Duodenal mucosa (tissue), 2 donors: ENCODE measurements around the gene DPF3.

ENCODE experiments used
- H3K27ac ChIP-seq: one replicate; pipeline ENCODE4 v1.7.0; 2013; ENCODE audit warnings: low read depth, low read length
- H3K27me3 ChIP-seq, 2 donors: one replicate each; pipeline ENCODE4 v1.7.0; 2013; ENCODE audit warnings: low read length in 2 of 2, control low read depth in 1 of 2; ENCODE audit not compliant: insufficient read depth in 2 of 2, control insufficient read depth in 1 of 2
- H3K36me3 ChIP-seq, 2 donors: one replicate each; pipeline ENCODE4 v1.7.0; 2013; ENCODE audit warnings: low read length in 2 of 2, control low read depth in 1 of 2; ENCODE audit not compliant: insufficient read depth in 2 of 2, control insufficient read depth in 1 of 2
- H3K4me1 ChIP-seq, 2 donors: one replicate each; pipeline ENCODE4 v1.7.0; 2013; ENCODE audit warnings: low read length in 2 of 2, control low read depth in 1 of 2; ENCODE audit not compliant: insufficient read depth in 2 of 2, control insufficient read depth in 1 of 2
- H3K4me3 ChIP-seq, 2 donors: one replicate each; pipeline ENCODE4 v1.7.0; 2013; ENCODE audit warnings: low read length in 2 of 2, low read depth in 1 of 2
- H3K9ac ChIP-seq, 2 donors: one replicate each; pipeline ENCODE4 v1.7.0; 2013; ENCODE audit warnings: low read length in 2 of 2, low read depth in 1 of 2
- H3K9me3 ChIP-seq, 2 donors: one replicate each; pipeline ENCODE4 v1.7.0; 2013; ENCODE audit warnings: low read length in 2 of 2, control low read depth in 1 of 2; ENCODE audit not compliant: control insufficient read depth in 1 of 2

The DPF3 gene

DNA sequence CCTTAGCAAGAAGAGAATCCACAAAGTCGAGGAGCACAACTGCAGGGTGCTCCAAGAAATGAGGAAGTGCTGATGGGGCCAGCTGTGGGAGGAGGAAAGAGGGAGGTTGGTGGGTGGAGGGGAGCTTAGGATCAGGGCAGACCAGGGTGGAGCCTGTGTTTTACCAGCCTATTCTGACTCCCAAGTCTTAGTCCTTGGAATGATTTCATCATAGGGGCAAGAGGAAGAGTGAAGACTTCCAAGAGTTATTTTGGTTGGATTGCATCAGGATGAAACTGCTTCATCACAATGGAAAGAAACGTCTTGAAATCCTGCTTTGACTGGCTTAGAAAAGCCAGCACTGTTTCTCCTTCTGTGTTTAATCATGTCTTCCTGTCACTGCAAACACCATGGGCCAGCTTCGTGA is 194.0 kb downstream of the DPF3 start:
- Histone ChIP-seq H3K27ac (no peak overlapping the region), H3K36me3 (no peaks in the 10 kb centered on the region), H3K9ac (no peak overlapping the region), H3K9me3 (no peaks in the 10 kb centered on the region), H3K4me3 (no peak overlapping the region), H3K4me1 (no peaks in the 10 kb centered on the region), H3K27me3 (no peaks in the 10 kb centered on the region)

DNA sequence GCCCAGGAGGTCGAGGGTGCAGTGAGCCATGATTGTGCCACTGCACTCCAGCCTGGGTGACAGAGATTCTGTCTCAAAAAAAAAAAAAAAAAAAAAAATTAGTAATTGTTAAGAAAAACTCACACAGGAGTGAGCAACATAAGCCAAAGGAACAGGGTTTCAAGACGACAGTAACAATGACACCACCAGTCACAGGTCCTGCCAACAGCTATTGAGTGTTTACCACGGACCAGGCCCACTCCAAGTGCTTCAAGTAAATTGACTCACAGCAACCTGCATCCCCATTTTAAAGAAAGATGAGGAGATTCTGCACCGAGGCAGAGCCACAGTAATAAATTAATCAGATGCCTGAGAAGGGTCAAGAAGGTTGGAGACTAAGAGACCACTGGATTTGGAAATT is 194.5 kb downstream of the DPF3 start:
- no peak overlapping the region for H3K9ac ChIP-seq
- no peak overlapping the region for H3K4me3 ChIP-seq
- no peaks in the 10 kb centered on the region for H3K27me3 ChIP-seq
- no peaks in the 10 kb centered on the region for H3K9me3 ChIP-seq
- no peak overlapping the region for H3K27ac ChIP-seq
- no peaks in the 10 kb centered on the region for H3K4me1 ChIP-seq
- H3K36me3 ChIP-seq: no peaks in the 10 kb centered on the region

DNA sequence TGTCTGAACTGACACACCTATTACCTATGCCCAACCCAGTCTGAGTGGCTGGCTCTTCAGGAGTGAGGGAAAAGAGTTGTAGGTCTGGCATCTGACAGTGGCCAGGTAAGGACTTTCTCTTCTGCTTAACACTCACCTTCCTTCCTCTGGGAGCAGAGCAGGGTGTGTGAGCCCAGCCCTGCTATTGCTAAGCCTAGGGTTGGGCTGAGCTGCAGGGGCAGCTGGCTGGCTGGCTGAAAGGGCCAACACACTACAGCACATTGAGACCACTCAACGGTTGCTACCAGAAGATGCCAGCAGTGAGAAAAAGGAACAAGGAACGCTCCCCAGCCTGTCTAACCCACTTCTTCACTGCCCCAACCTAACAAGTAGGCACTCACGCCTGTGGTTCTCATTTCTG is 201.2 kb downstream of the DPF3 start:
- no peaks in the 10 kb centered on the region for H3K36me3 ChIP-seq
- no peaks in the 10 kb centered on the region for H3K4me1 ChIP-seq
- no peaks in the 10 kb centered on the region for H3K27me3 ChIP-seq
- no peak overlapping the region for H3K27ac ChIP-seq
- no peak overlapping the region for H3K4me3 ChIP-seq
- no peak overlapping the region for H3K9ac ChIP-seq
- no peaks in the 10 kb centered on the region for H3K9me3 ChIP-seq

DNA sequence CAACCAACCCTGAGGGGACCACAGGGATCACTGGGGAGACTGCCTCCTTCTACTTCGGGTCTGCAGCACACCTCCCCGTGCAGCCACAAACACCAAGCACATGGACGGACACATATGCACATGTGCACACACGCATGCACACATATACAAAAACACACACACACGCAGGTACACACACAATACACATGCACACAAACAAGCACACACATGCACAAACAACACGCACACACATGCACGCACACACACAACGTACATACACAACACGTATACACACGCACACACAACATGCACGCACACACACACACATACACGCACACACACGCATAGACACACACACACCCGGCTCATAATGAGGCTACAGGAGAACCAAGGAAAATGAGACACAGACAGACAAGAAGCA is 203.6 kb downstream of the DPF3 start:
- no peaks in the 10 kb centered on the region for H3K36me3 ChIP-seq
- H3K4me3 ChIP-seq: no peak overlapping the region
- H3K9ac ChIP-seq: no peak overlapping the region
- no peaks in the 10 kb centered on the region for H3K4me1 ChIP-seq
- no peaks in the 10 kb centered on the region for H3K9me3 ChIP-seq
- no peak overlapping the region for H3K27ac ChIP-seq
- no peaks in the 10 kb centered on the region for H3K27me3 ChIP-seq

DNA sequence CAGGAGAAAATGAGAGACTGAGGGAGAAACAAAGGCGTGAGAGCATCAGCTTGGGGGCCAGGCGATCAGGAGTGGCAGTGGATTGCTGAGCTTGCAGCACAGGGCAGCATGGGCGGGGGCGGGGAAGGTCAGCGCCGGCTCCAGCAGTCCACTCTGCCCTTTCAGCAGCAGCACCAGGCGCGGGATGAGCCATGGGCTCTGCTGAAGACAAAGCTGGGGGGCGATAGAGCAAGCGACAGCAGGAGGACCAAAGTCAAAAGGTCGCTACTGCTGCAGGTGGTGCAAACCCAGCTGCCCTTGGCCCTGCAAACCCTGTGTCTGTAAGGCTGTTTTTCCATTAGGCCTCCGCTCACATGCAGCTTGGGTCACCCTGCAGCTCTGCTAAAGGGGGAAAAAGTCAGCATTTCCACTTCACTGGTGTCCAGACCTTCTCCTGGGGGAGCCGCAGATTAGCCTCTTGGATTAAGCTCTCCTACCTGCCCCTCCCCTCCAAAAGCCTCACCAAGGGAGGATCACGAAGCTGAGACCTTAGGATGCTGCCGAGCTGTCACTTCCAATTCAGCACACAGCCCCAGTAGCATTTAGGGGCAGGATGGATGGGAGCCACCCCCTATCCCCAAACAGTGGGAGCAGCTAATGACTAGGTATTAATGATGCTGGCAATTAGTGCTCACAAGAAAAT is 204.8 kb downstream of the DPF3 start:
- Histone ChIP-seq H3K9me3 (no peaks in the 10 kb centered on the region), H3K36me3 (no peaks in the 10 kb centered on the region), H3K9ac (no peak overlapping the region), H3K4me3 (no peak overlapping the region), H3K4me1 (no peaks in the 10 kb centered on the region), H3K27ac (no peak overlapping the region), H3K27me3 (no peaks in the 10 kb centered on the region)

DNA sequence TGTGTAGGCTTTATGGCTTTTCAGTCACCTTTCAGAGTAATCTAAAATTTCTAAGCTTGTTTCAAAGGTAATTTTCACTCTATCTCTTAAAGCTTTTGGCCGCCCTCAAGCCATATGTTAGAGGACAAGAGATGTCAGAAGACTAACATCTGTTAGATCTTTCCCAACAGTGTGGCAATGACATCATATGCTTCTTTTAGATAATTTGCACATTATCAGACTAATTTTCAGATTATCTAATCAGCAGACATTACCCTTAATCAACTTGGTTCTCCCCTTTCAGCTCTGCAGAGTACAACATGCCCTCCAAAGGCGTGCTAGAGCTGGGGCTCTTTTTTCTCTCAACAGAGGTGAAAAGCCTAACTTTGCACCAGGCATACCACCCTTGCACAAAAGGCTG is 207.1 kb downstream of the DPF3 start:
- Histone ChIP-seq H3K9ac (no peak overlapping the region), H3K4me1 (no peaks in the 10 kb centered on the region), H3K9me3 (no peaks in the 10 kb centered on the region), H3K27me3 (no peaks in the 10 kb centered on the region), H3K4me3 (no peak overlapping the region), H3K36me3 (no peaks in the 10 kb centered on the region), H3K27ac (no peak overlapping the region)

DNA sequence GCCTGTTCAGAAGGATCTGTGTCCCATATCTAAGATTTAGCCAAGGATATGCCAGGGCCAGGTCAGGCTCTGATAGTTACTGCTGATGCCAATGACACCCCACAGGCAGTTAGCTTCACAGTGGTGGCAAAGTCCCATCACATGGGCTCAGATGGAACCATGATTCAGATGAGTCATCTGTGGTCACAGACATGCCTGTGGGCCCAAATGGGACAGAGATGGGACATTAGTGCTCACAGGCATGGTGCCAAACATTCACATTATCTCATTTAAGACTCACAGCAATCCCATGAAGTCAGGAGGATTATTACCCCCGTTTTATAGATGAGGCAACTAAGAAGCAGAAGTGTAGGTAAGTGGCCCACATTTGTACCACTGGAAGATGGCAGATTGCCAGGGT is 207.8 kb downstream of the DPF3 start:
- no peaks in the 10 kb centered on the region for H3K9me3 ChIP-seq
- H3K4me1 ChIP-seq: no peaks in the 10 kb centered on the region
- no peak overlapping the region for H3K27ac ChIP-seq
- H3K4me3 ChIP-seq: no peak overlapping the region
- H3K36me3 ChIP-seq: no peaks in the 10 kb centered on the region
- no peaks in the 10 kb centered on the region for H3K27me3 ChIP-seq
- H3K9ac ChIP-seq: no peak overlapping the region

DNA sequence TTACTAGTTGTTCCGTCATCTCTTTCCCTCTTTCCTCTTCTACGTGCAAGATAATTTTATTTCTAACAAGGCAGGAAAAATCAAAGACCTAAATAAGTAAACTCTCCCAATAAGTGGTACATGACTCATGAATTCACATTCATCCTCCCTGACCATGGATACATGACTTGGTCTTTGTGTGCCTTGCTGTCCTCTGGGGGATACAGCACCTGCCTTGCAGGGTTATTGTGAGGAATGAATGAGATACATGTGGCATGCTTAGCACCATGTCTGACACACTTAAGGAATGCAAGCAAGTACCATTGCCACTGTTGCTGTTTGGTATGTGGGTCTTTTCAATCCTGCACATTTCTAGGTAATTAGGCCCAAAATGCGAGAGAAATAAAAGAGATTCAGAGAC is 208.4 kb downstream of the DPF3 start:
- no peaks in the 10 kb centered on the region for H3K36me3 ChIP-seq
- no peak overlapping the region for H3K4me3 ChIP-seq
- H3K27ac ChIP-seq: no peak overlapping the region
- no peaks in the 10 kb centered on the region for H3K4me1 ChIP-seq
- H3K27me3 ChIP-seq: no peaks in the 10 kb centered on the region
- H3K9ac ChIP-seq: no peak overlapping the region
- H3K9me3 ChIP-seq: no peaks in the 10 kb centered on the region

DNA sequence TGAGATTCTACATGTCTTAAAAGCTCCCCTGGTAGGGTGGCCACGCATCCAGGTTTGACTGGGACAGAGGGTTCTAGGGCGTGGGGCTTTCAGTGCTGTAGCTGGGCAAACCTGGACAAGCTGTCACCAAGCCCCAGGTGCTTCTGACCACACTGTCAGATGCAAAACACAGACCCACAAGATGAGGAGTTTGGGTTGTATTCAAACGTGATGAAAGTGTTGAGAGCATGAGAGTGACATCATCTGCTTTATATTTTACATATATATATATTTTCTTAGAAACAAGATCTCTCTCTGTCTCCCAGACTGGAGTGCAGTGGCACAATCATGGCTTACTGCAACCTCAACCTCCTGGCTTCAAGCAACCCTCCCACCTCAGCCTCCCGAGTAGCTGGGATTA is 210.1 kb downstream of the DPF3 start:
- Histone ChIP-seq H3K27me3 (no peaks in the 10 kb centered on the region), H3K36me3 (no peaks in the 10 kb centered on the region), H3K4me3 (no peak overlapping the region), H3K9me3 (no peaks in the 10 kb centered on the region), H3K9ac (no peak overlapping the region), H3K4me1 (no peaks in the 10 kb centered on the region), H3K27ac (no peak overlapping the region)

DNA sequence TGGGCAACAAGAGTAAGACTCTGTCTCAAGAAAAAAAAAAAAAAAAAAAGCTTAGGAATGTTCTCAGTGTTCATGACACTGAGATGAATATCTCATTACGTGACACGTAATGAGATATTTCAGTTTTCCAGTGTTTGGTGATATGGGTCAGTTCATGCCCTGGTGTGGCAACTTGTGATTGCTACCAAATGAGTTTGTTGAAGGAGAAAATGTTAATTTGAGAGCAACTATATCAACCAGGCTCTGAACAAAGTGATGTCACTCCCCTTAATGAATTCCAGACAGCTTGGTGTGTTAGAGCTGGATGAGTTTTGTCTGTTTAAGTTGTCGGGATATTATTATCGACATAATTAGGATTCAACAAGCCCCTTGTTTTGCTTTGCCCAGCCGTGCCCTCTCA is 211.7 kb downstream of the DPF3 start:
- Histone ChIP-seq H3K4me3 (no peak overlapping the region), H3K9me3 (no peaks in the 10 kb centered on the region), H3K36me3 (no peaks in the 10 kb centered on the region), H3K4me1 (no peaks in the 10 kb centered on the region), H3K9ac (no peak overlapping the region), H3K27ac (no peak overlapping the region), H3K27me3 (no peaks in the 10 kb centered on the region)
